Measurements from ENCODE around the gene EIPR1. TPM values are rescaled to one million over a fixed set of nuclear protein-coding genes. Genes with fewer than 3 reads are reported as not detected.

The EIPR1 gene
- total RNA-seq, 1 donor from 2014 or later: 27.9 TPM

GRCh38 chr2:3414133-3414860, 36.7 kb upstream of the EIPR1 start:
- no peak for DNase-seq (ENCODE audit: low spot score in 2 of 2, unreplicated experiment in 2 of 2)
- peaks cover 27% of the 10 kb centered on the region for H3K36me3 Mint-ChIP-seq
- H3K27ac Mint-ChIP-seq: no peak overlapping the region
- no peak overlapping the region for H3K4me3 Mint-ChIP-seq
- H3K9me3 Mint-ChIP-seq: no peaks in the 10 kb centered on the region
- no peak for TF ChIP-seq CTCF (IDR thresholded peaks at IDR 0.05; ENCODE audit: unreplicated experiment)
- H3K4me1 Mint-ChIP-seq: no peaks in the 10 kb centered on the region
- no peaks in the 10 kb centered on the region for H3K27me3 Mint-ChIP-seq (ENCODE audit: low read depth)

GRCh38 chr2:3413697-3414096, 36.1 kb upstream of the EIPR1 start:
- no peak overlapping the region for H3K4me3 Mint-ChIP-seq
- H3K4me1 Mint-ChIP-seq: no peaks in the 10 kb centered on the region
- DNase-seq (ENCODE audit: low spot score in 2 of 2, unreplicated experiment in 2 of 2): no peak
- H3K27ac Mint-ChIP-seq: no peak overlapping the region
- H3K36me3 Mint-ChIP-seq: peaks cover 31% of the 10 kb centered on the region
- no peak for TF ChIP-seq CTCF (IDR thresholded peaks at IDR 0.05; ENCODE audit: unreplicated experiment)
- no peaks in the 10 kb centered on the region for H3K27me3 Mint-ChIP-seq (ENCODE audit: low read depth)
- H3K9me3 Mint-ChIP-seq: no peaks in the 10 kb centered on the region

- TF ChIP-seq CTCF (IDR thresholded peaks at IDR 0.05; ENCODE audit: unreplicated experiment): no peak
- Mint-ChIP-seq H3K27ac (no peak overlapping the region), H3K4me1 (no peaks in the 10 kb centered on the region), H3K36me3 (peaks cover 31% of the 10 kb centered on the region), H3K4me3 (no peak overlapping the region), H3K27me3 (ENCODE audit: low read depth) (no peaks in the 10 kb centered on the region), H3K9me3 (no peaks in the 10 kb centered on the region)
- DNase-seq (ENCODE audit: low spot score in 2 of 2, unreplicated experiment in 2 of 2): no peak
Observed at GRCh38 chr2:3411103-3411502, 33.5 kb upstream of the EIPR1 start.

GRCh38 chr2:3409627-3410170, 32.1 kb upstream of the EIPR1 start:
- H3K27ac Mint-ChIP-seq: no peak overlapping the region

GRCh38 chr2:3408781-3409180, 31.2 kb upstream of the EIPR1 start:
- DNase-seq (ENCODE audit: low spot score in 2 of 2, unreplicated experiment in 2 of 2): no peak
- TF ChIP-seq CTCF (IDR thresholded peaks at IDR 0.05; ENCODE audit: unreplicated experiment): no peak
- Mint-ChIP-seq H3K27ac (no peak overlapping the region), H3K36me3 (peaks cover 28% of the 10 kb centered on the region), H3K9me3 (no peaks in the 10 kb centered on the region), H3K4me3 (no peak overlapping the region), H3K4me1 (no peaks in the 10 kb centered on the region), H3K27me3 (ENCODE audit: low read depth) (no peaks in the 10 kb centered on the region)

More at GRCh38 chr2:3409627-3410170, 32.1 kb upstream of the EIPR1 start:
- peaks cover 23% of the 10 kb centered on the region for H3K36me3 Mint-ChIP-seq
- no peaks in the 10 kb centered on the region for H3K4me1 Mint-ChIP-seq
- H3K9me3 Mint-ChIP-seq: no peaks in the 10 kb centered on the region
- no peak for TF ChIP-seq CTCF (IDR thresholded peaks at IDR 0.05; ENCODE audit: unreplicated experiment)
- no peaks in the 10 kb centered on the region for H3K27me3 Mint-ChIP-seq (ENCODE audit: low read depth)
- no peak for DNase-seq (ENCODE audit: low spot score in 2 of 2, unreplicated experiment in 2 of 2)
- H3K4me3 Mint-ChIP-seq: no peak overlapping the region

Data from mesothelial cell of epicardium (in vitro differentiated cells).